ENCODE data around the gene EDARADD.

DNA sequence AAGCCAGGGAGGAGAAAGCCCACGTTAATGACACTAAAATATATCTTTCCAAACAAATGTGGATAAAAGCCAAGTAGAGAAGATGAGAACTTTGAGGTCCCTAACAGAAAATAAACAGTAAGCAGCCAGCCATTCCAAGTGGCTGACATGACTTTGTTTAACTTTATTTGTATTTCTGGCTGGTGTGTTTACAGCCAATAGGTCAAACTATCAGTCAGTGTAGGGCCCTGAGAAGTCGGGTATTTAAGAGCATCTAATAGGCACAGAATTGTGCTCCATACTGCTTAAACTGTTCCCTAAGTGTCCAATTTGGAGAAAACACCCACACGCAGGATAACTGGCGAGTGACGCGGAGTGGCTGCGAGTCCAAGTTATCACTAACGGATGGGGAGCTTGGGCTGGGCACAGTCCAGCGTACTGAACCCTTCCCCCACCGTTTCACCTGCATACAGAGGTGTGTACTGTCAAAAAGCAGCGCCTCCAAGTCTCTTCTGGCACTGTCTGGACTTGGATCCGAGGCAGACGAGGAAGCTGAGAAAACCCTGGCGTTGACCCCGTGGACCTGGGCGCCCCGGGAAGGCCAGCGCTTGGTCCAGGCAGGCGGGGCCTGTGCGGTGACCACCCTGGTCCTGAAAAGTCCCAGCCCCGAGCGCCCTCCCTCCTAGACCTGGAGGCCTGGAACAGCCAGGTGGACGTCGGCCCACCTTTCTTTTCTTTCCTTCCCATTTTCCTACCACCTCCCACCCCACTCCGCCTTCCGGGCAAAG, 129.0 kb downstream of the EDARADD start:
- TF ChIP-seq, protein P1, sequence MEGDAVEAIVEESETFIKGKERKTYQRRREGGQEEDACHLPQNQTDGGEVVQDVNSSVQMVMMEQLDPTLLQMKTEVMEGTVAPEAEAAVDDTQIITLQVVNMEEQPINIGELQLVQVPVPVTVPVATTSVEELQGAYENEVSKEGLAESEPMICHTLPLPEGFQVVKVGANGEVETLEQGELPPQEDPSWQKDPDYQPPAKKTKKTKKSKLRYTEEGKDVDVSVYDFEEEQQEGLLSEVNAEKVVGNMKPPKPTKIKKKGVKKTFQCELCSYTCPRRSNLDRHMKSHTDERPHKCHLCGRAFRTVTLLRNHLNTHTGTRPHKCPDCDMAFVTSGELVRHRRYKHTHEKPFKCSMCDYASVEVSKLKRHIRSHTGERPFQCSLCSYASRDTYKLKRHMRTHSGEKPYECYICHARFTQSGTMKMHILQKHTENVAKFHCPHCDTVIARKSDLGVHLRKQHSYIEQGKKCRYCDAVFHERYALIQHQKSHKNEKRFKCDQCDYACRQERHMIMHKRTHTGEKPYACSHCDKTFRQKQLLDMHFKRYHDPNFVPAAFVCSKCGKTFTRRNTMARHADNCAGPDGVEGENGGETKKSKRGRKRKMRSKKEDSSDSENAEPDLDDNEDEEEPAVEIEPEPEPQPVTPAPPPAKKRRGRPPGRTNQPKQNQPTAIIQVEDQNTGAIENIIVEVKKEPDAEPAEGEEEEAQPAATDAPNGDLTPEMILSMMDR (conservative IDR thresholded peaks at IDR 0.05; ENCODE audit: low read length): no peak
- no peak for TF ChIP-seq EZH2phosphoT487 (IDR thresholded peaks at IDR 0.05; ENCODE audit: borderline replicate concordance, low read depth, low read length)
